ENCODE results near the gene ZBTB32. TPM values are rescaled to one million over a fixed set of nuclear protein-coding genes. Genes with fewer than 3 reads are reported as not detected.

The ZBTB32 gene
- total RNA-seq, 1 donor from 2014 or later = 0.23 TPM

GRCh38 chr19:35750167-35750566 is 45.8 kb downstream of the ZBTB32 start:
- intact Hi-C loops (cut with DNase I) = no loop called here
- DNase-seq (no peak), ATAC-seq (no peak)
- Histone ChIP-seq H3K27me3 (no peaks in the 10 kb centered on the region), H3K4me1 (peaks cover 25% of the 10 kb centered on the region), H3K4me3 (no peak overlapping the region), H3K9me3 (no peaks in the 10 kb centered on the region), H3K36me3 (peaks cover 30% of the 10 kb centered on the region), H3K27ac (no peak overlapping the region)
- TF ChIP-seq CTCF (IDR thresholded peaks at IDR 0.05) = no peak

DNA sequence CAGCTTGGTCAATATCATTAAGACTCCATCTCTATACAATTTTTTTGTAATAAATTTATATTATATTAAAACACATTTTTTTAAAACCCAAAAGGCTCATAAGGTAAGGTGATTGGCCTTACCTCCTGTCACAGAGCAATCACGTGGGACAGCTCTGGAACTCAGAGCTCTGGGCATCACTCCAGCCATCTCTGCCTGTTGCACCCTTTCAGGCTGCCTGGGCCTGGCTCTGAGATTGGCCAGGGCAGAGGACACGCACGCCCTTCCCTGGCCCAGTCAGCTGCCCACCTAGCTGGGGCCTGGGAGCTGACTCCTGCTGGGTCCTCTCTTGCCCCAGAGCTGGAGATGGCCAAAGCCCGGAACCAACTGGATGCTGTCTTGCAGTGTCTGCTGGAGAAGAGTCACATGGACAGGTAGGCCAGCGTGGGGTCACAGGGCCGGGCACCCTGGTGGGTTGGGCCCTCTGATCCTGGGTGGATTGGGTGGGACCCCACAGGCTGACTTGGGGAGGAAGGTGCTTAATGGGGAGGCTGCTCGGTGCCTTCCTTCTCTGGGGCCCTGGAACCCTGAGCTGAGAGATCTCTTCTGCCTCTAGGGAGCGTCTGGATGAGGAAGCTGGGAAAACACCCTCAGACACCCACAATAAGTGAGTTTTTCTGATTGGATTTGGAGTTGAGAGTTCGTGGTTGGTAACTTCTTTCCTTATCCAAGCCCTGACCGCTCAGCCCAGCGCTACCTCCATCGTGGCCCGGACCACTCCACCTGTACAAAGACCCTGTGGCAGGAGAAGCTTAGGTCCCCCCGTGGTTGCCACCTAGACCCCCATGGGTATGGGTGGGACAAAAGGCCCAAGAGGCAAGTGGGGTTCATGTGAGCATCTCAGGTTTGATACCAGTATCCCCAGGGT is 47.7 kb downstream of the ZBTB32 start:
- DNase-seq = no peak
- intact Hi-C loops (cut with DNase I) = no loop called here
- Histone ChIP-seq H3K36me3 (peaks cover 30% of the 10 kb centered on the region), H3K27ac (no peak overlapping the region), H3K9me3 (no peaks in the 10 kb centered on the region), H3K4me1 (peaks cover 19% of the 10 kb centered on the region), H3K27me3 (no peaks in the 10 kb centered on the region), H3K4me3 (no peak overlapping the region)
- TF ChIP-seq CTCF (IDR thresholded peaks at IDR 0.05) = no peak
- ATAC-seq = no peak

GRCh38 chr19:35752746-35753350 is 48.5 kb downstream of the ZBTB32 start:
- intact Hi-C loops (cut with DNase I) = no loop called here
- Histone ChIP-seq H3K9me3 (no peaks in the 10 kb centered on the region), H3K27ac (no peak overlapping the region), H3K4me3 (no peak overlapping the region), H3K27me3 (no peaks in the 10 kb centered on the region), H3K36me3 (peaks cover 30% of the 10 kb centered on the region), H3K4me1 (peaks cover 20% of the 10 kb centered on the region)
- ATAC-seq (no peak), DNase-seq (no peak)
- no peak for TF ChIP-seq CTCF (IDR thresholded peaks at IDR 0.05)

DNA sequence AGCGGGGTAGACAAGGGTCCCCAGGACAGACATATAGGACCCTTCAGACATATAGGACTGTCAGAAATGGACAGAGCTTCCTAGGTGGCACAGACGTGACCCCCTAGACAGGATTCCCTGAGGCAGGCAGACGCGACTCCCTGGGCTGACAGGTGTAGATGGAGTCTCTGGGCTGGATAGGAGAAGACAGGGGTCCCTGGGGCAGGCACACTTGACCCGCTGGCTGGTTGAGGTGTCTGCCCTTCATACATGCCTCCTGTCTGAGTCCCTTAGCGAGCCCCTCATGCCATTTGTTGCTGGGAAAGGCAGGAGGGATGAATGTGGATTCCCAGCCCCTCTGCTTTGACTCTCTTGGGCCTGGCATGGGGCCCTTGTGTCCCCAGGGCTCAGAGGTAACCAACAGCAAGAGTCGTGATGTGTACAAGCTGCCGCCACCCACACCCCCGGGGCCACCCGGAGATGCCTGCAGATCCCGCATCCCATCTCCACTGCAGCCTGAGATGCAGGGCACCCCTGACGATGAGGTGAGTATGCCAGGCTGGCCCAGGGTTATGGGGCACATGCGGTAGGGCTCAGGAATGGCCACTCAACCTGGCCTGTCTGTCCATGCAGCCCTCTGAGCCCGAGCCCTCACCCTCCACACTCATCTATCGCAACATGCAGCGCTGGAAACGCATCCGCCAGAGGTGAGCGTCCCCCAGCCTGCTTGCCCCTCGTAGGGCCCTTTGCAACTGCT is 49.4 kb downstream of the ZBTB32 start:
- no peak for ATAC-seq
- Histone ChIP-seq H3K9me3 (no peaks in the 10 kb centered on the region), H3K4me3 (no peak overlapping the region), H3K4me1 (peaks cover 22% of the 10 kb centered on the region), H3K27me3 (no peaks in the 10 kb centered on the region), H3K27ac (no peak overlapping the region), H3K36me3 (peaks cover 30% of the 10 kb centered on the region)
- DNase-seq = no peak
- intact Hi-C loops (cut with DNase I) = no loop called here
- TF ChIP-seq CTCF (IDR thresholded peaks at IDR 0.05) = no peak

GRCh38 chr19:35754370-35755130 is 50.2 kb downstream of the ZBTB32 start:
- Histone ChIP-seq H3K27me3 (no peaks in the 10 kb centered on the region), H3K4me3 (no peak overlapping the region), H3K4me1 (peaks cover 21% of the 10 kb centered on the region), H3K36me3 (peaks cover 30% of the 10 kb centered on the region), H3K27ac (peak overlapping the region; percentile 47), H3K9me3 (no peaks in the 10 kb centered on the region)
- intact Hi-C loops (cut with DNase I) = no loop called here
- no peak for TF ChIP-seq CTCF (IDR thresholded peaks at IDR 0.05)
- DNase-seq (no peak), ATAC-seq (no peak)
